SJCRH30 (cell line): ENCODE data around the gene DSG2. TPM values are rescaled to one million over a fixed set of nuclear protein-coding genes. Genes with fewer than 3 reads are reported as not detected.

Source experiments
- DNase-seq, 2 experiments: peaks; one replicate each; pipeline ENCODE4 v3.0.0-alpha.2; 2015 to 2020
- H3K27ac ChIP-seq: fragments of 250-450 bp; sonication (Bioruptor Pico); 2 replicates; pipeline ENCODE4 v1.5.1; 2020; ENCODE audit warnings: mild to moderate bottlenecking, moderate library complexity
- H3K27me3 ChIP-seq: fragments of 250-450 bp; sonication (Bioruptor Pico); 2 replicates; pipeline ENCODE4 v1.5.1; 2020; ENCODE audit warnings: mild to moderate bottlenecking, moderate library complexity
- H3K36me3 ChIP-seq: fragments of 250-450 bp; sonication (Bioruptor Pico); 2 replicates; pipeline ENCODE4 v1.5.1; 2020; ENCODE audit warnings: mild to moderate bottlenecking, moderate library complexity
- H3K4me1 ChIP-seq: fragments of 250-450 bp; sonication (Bioruptor Pico); 2 replicates; pipeline ENCODE4 v1.5.1; 2020; ENCODE audit warnings: mild to moderate bottlenecking, moderate library complexity
- H3K4me3 ChIP-seq: fragments of 250-450 bp; sonication (Bioruptor Pico); 2 replicates; pipeline ENCODE4 v1.5.1; 2020; ENCODE audit warnings: mild to moderate bottlenecking, moderate library complexity
- H3K9me3 ChIP-seq: fragments of 250-450 bp; sonication (Bioruptor Pico); replicated peaks from 2 replicates; pipeline ENCODE4 v1.5.1; 2020; ENCODE audit warnings: mild to moderate bottlenecking, moderate library complexity
- total RNA-seq: library from RNA; depleted of rRNA; stranded (reverse); fragments of >200 nt; shearing (Covaris generic); gene quantifications from 2 replicates; pipeline ENCODE4 v1.2.3, GENCODE V29; 2014

The DSG2 gene
- total RNA-seq, 1 experiment from 2014 or later: 4.9 TPM

DNA sequence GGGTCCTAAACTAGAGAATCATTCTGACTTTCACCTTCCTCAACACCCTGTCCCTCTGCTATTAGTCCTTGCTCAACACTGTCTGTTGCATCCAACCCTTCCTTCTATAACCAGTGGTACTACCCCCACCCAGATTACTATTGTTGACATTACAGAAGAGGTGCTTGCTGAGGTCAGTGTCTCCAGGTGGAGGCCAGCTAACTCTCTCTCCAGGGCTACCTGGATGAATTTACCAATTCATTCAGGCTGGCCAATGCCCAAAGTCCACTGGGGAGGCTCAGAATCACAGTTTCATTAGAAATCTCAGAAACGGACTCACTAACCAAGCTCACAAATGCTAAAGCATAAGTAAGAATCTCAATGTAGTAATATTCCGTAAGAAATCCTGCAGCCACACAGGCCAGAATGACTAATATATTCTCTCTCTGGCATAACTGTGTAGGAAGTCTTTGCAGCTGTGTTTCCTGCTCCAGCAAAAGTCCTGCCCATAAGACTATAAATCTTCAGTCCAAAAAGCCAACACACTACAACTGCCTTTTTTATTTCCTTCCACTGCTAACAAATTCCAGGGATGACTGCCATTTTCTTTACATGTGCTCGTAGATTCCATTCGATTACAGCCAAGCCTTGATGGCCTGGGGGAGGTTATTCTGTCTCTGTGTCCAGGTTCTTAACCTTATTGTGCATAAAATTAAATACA is 83.7 kb downstream of the DSG2 start:
- Histone ChIP-seq H3K4me1 (no peaks in the 10 kb centered on the region), H3K36me3 (no peaks in the 10 kb centered on the region), H3K27me3 (no peaks in the 10 kb centered on the region), H3K9me3 (no peaks in the 10 kb centered on the region), H3K27ac (no peak overlapping the region), H3K4me3 (no peak overlapping the region)
- DNase-seq: no peak

- Histone ChIP-seq H3K4me3 (no peak overlapping the region), H3K9me3 (no peaks in the 10 kb centered on the region), H3K4me1 (no peaks in the 10 kb centered on the region), H3K36me3 (no peaks in the 10 kb centered on the region), H3K27ac (no peak overlapping the region), H3K27me3 (no peaks in the 10 kb centered on the region)
- DNase-seq: no peak
Observed at GRCh38 chr18:31583185-31583854, 85.3 kb downstream of the DSG2 start.

DNA sequence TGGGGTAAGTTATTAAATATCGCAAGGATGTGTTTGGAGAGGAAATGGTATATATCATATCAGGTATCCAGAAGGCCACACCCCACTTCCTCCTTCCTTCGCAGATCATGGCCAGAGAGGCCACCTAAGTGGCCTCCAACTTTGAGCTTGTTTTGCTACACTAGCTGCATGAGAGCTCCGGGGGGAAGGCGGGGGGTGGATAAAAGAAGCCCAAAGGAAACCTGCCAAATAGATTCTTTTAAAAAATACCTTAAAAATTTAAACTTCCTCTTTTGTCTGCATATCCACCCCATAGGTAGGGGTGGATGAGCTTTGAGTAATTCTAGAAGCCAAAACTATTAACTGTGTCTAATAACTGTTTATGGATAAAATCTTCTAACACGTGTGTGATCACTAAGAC is 88.0 kb downstream of the DSG2 start:
- DNase-seq: no peak

GRCh38 chr18:31586616-31587015 is 88.6 kb downstream of the DSG2 start:
- no peaks in the 10 kb centered on the region for H3K4me1 ChIP-seq
- no peak for DNase-seq
- no peaks in the 10 kb centered on the region for H3K36me3 ChIP-seq
- no peaks in the 10 kb centered on the region for H3K27me3 ChIP-seq
- no peak overlapping the region for H3K4me3 ChIP-seq
- no peak overlapping the region for H3K27ac ChIP-seq
- H3K9me3 ChIP-seq: no peaks in the 10 kb centered on the region

More for the DNA sequence above, 88.0 kb downstream of the DSG2 start:
- Histone ChIP-seq H3K27ac (no peak overlapping the region), H3K27me3 (no peaks in the 10 kb centered on the region), H3K9me3 (no peaks in the 10 kb centered on the region), H3K4me1 (no peaks in the 10 kb centered on the region), H3K36me3 (no peaks in the 10 kb centered on the region), H3K4me3 (no peak overlapping the region)

DNA sequence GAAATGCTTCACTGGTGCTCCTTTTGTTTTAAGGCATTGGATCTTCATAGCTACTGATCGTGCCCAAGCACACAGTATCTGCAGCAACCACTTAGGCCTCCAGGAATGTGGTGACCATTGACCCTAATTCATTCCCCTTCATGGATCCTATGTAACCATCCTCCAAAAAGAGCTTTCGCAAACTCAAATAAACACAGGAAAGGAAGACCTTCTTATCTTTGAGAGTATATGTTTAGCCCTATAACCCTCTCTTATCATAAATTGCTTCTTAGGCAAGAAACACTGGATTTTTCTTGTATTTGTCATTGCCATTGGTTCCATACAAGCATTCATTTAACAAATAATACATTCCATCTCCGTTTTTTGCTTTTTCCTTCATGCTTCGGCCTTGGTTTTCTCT is 89.6 kb downstream of the DSG2 start:
- Histone ChIP-seq H3K27me3 (no peaks in the 10 kb centered on the region), H3K4me3 (no peak overlapping the region), H3K4me1 (no peaks in the 10 kb centered on the region), H3K9me3 (no peaks in the 10 kb centered on the region), H3K27ac (no peak overlapping the region), H3K36me3 (no peaks in the 10 kb centered on the region)
- DNase-seq: no peak

- H3K4me3 ChIP-seq: no peak overlapping the region
- H3K9me3 ChIP-seq: no peaks in the 10 kb centered on the region
- no peak overlapping the region for H3K27ac ChIP-seq
Observed at GRCh38 chr18:31590570-31590969, 92.6 kb downstream of the DSG2 start.

DNA sequence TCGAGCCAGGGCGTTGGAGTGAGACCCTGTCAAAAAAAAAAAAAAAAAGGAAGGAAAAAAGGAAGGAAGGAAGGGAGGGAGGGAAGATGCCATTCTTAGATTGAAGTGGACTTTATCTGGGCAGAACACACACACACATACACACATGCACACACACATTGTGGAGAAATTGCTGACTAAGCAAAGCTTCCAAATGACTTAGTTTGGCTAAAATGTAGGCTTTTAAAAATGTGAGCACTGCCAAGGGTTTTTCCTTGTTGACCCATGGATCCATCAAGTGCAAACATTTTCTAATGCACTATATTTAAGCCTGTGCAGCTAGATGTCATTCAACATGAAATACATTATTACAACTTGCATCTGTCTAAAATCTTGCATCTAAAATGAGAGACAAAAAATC is 93.1 kb downstream of the DSG2 start:
- H3K4me3 ChIP-seq: no peak overlapping the region
- H3K9me3 ChIP-seq: no peaks in the 10 kb centered on the region
- DNase-seq: no peak
- H3K4me1 ChIP-seq: no peaks in the 10 kb centered on the region
- H3K27me3 ChIP-seq: no peaks in the 10 kb centered on the region
- no peak overlapping the region for H3K27ac ChIP-seq
- no peaks in the 10 kb centered on the region for H3K36me3 ChIP-seq

More at GRCh38 chr18:31590570-31590969, 92.6 kb downstream of the DSG2 start:
- DNase-seq: no peak
- H3K27me3 ChIP-seq: no peaks in the 10 kb centered on the region
- H3K36me3 ChIP-seq: no peaks in the 10 kb centered on the region
- H3K4me1 ChIP-seq: no peaks in the 10 kb centered on the region

DNA sequence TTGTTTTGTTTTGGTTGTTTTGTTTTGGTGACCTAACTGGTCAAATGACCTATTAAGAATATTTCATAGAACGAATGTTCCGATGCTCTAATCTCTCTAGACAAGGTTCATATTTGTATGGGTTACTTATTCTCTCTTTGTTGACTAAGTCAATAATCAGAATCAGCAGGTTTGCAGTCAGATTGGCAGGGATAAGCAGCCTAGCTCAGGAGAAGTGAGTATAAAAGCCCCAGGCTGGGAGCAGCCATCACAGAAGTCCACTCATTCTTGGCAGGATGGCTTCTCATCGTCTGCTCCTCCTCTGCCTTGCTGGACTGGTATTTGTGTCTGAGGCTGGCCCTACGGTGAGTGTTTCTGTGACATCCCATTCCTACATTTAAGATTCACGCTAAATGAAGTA is 93.7 kb downstream of the DSG2 start, which contains the start of gene TTR:
Gene TTR (plus strand): TSS at position 250 of the 400 bp plus-strand sequence. CDS start 26 bp downstream, at position 276.
- no peak within 1 kb of the TSS for H3K4me3 ChIP-seq
- no peaks in the 10 kb centered on the region for H3K9me3 ChIP-seq
- no peaks in the 10 kb centered on the region for H3K27me3 ChIP-seq

GRCh38 chr18:31592506-31593157 is 94.7 kb downstream of the DSG2 start:
- no peak for DNase-seq
- H3K9me3 ChIP-seq: no peaks in the 10 kb centered on the region
- no peaks in the 10 kb centered on the region for H3K36me3 ChIP-seq
- H3K4me3 ChIP-seq: no peak overlapping the region
- H3K4me1 ChIP-seq: no peaks in the 10 kb centered on the region
- no peaks in the 10 kb centered on the region for H3K27me3 ChIP-seq
- H3K27ac ChIP-seq: no peak overlapping the region

More for the DNA sequence above, 93.7 kb downstream of the DSG2 start, which contains the start of gene TTR:
- H3K36me3 ChIP-seq: no peaks in the 10 kb centered on the region
- DNase-seq: no peak
- H3K27ac ChIP-seq: no peak within 1 kb of the TSS
- no peaks in the 10 kb centered on the region for H3K4me1 ChIP-seq

- DNase-seq: no peak
- Histone ChIP-seq H3K27ac (no peak overlapping the region), H3K36me3 (no peaks in the 10 kb centered on the region)
Observed at GRCh38 chr18:31595121-31595771, 97.3 kb downstream of the DSG2 start.

DNA sequence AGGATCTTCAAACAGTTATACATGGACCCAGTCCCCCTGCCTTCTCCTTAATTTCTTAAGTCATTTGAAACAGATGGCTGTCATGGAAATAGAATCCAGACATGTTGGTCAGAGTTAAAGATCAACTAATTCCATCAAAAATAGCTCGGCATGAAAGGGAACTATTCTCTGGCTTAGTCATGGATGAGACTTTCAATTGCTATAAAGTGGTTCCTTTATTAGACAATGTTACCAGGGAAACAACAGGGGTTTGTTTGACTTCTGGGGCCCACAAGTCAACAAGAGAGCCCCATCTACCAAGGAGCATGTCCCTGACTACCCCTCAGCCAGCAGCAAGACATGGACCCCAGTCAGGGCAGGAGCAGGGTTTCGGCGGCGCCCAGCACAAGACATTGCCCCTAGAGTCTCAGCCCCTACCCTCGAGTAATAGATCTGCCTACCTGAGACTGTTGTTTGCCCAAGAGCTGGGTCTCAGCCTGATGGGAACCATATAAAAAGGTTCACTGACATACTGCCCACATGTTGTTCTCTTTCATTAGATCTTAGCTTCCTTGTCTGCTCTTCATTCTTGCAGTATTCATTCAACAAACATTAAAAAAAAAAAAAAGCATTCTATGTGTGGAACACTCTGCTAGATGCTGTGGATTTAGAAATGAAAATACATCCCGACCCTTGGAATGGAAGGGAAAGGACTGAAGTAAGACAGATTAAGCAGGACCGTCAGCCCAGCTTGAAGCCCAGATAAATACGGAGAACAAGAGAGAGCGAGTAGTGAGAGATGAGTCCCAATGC is 98.3 kb downstream of the DSG2 start:
- Histone ChIP-seq H3K36me3 (no peaks in the 10 kb centered on the region), H3K27ac (no peak overlapping the region), H3K27me3 (no peaks in the 10 kb centered on the region), H3K4me1 (no peaks in the 10 kb centered on the region), H3K4me3 (no peak overlapping the region), H3K9me3 (no peaks in the 10 kb centered on the region)
- no peak for DNase-seq

More at GRCh38 chr18:31595121-31595771, 97.3 kb downstream of the DSG2 start:
- Histone ChIP-seq H3K27me3 (no peaks in the 10 kb centered on the region), H3K4me1 (no peaks in the 10 kb centered on the region), H3K4me3 (no peak overlapping the region), H3K9me3 (no peaks in the 10 kb centered on the region)

GRCh38 chr18:31598021-31598805 is 100.2 kb downstream of the DSG2 start:
- Histone ChIP-seq H3K4me1 (no peaks in the 10 kb centered on the region), H3K9me3 (no peaks in the 10 kb centered on the region), H3K36me3 (no peaks in the 10 kb centered on the region), H3K4me3 (no peak overlapping the region), H3K27me3 (no peaks in the 10 kb centered on the region), H3K27ac (no peak overlapping the region)
- DNase-seq: no peak
